Uterus (tissue), 4 donors: ENCODE measurements around the gene GKN1. TPM values are rescaled to one million over a fixed set of nuclear protein-coding genes. Genes with fewer than 3 reads are reported as not detected.

ENCODE experiments used
- DNase-seq, 2 donors: peaks; one replicate each; pipeline ENCODE4 v3.0.0-alpha.2; 2019 to 2020
- H3K27ac ChIP-seq, 2 donors: fragments of 200-600 bp; sonication (generic); 1 replicate in 1 of 2; 2 replicates in 1 of 2; pipeline ENCODE4 v1.5.1; 2016 to 2018
- H3K27me3 ChIP-seq, 2 donors: fragments of 200-600 bp; sonication (generic); one replicate each; pipeline ENCODE4 v1.5.1; 2018 to 2019; ENCODE audit warnings: control low read depth in 1 of 2
- H3K36me3 ChIP-seq, 2 donors: fragments of 200-600 bp; sonication (generic); one replicate each; pipeline ENCODE4 v1.5.1; 2019; ENCODE audit warnings: control low read depth in 1 of 2
- H3K4me1 ChIP-seq, 2 donors: fragments of 200-600 bp; sonication (generic); one replicate each; pipeline ENCODE4 v1.5.1; 2018 to 2019; ENCODE audit warnings: control low read depth in 1 of 2
- H3K4me3 ChIP-seq, 2 donors: fragments of 200-600 bp; sonication (generic); 1 replicate in 1 of 2; 2 replicates in 1 of 2; pipeline ENCODE4 v1.5.1; 2018 to 2019; ENCODE audit warnings: mild to moderate bottlenecking in 1 of 2
- H3K9me3 ChIP-seq, 2 donors: fragments of 200-600 bp; sonication (generic); one replicate each; pipeline ENCODE4 v1.5.1; 2019; ENCODE audit warnings: control low read depth in 1 of 2
- CTCF ChIP-seq, 4 experiments: fragments of 200-600 bp in 2 of 4; fragments of 450-650 bp in 2 of 4; sonication (generic) in 2 of 4; IDR thresholded peaks; one replicate each; pipeline ENCODE4 v1.5.1; 2016 to 2019; ENCODE audit warnings: antibody characterized with exemption in 4 of 4, mild to moderate bottlenecking in 2 of 4, moderate library complexity in 1 of 4
- POLR2A ChIP-seq, 2 donors: fragments of 450-650 bp; IDR thresholded peaks; one replicate each; pipeline ENCODE4 v1.6.1; 2016; ENCODE audit warnings: antibody characterized with exemption in 2 of 2, mild to moderate bottlenecking in 1 of 2, moderate library complexity in 1 of 2
- intact Hi-C: fragments of 100-400 bp; cut with DNase I; formaldehyde crosslinking; loops from one replicate; pipeline ENCODE4 v1.15.1; 2023; ENCODE audit warnings: low total_unique reads
- total RNA-seq, 4 donors: library from RNA; depleted of rRNA in 3 of 4; stranded (reverse); fragments of >200 nt in 3 of 4; gene quantifications; one replicate each; pipeline versions ENCODE4 v1.1.0 to v1.2.4, GENCODE V29; 2014 to 2023
- donor health status: DM: yes; HTN: yes; CAD: no.

The GKN1 gene
- total RNA-seq, 4 donors from 2014 or later: not detected

GRCh38 chr2:69001879-69002278 is 27.4 kb downstream of the GKN1 start:
- intact Hi-C loops: no loop called here
- no peak for DNase-seq
- Histone ChIP-seq H3K27ac (no peak overlapping the region), H3K9me3 (no peaks in the 10 kb centered on the region), H3K4me3 (no peak overlapping the region), H3K4me1 (no peaks in the 10 kb centered on the region), H3K36me3 (no peaks in the 10 kb centered on the region), H3K27me3 (no peaks in the 10 kb centered on the region)
- no peak for TF ChIP-seq CTCF (IDR thresholded peaks at IDR 0.05)
- no peak for TF ChIP-seq POLR2A (IDR thresholded peaks at IDR 0.05)

GRCh38 chr2:69003731-69004130 is 29.3 kb downstream of the GKN1 start:
- intact Hi-C loops: no loop called here
- TF ChIP-seq POLR2A (IDR thresholded peaks at IDR 0.05) (no peak), CTCF (IDR thresholded peaks at IDR 0.05) (no peak)
- no peak for DNase-seq
- no peaks in the 10 kb centered on the region for H3K27me3 ChIP-seq
- no peaks in the 10 kb centered on the region for H3K9me3 ChIP-seq
- H3K36me3 ChIP-seq: no peaks in the 10 kb centered on the region
- H3K27ac ChIP-seq: no peak overlapping the region
- no peak overlapping the region for H3K4me3 ChIP-seq
- no peaks in the 10 kb centered on the region for H3K4me1 ChIP-seq

- H3K4me3 ChIP-seq: no peak overlapping the region
- H3K27ac ChIP-seq: no peak overlapping the region
- no peaks in the 10 kb centered on the region for H3K4me1 ChIP-seq
- TF ChIP-seq CTCF (IDR thresholded peaks at IDR 0.05) (no peak), POLR2A (IDR thresholded peaks at IDR 0.05) (no peak)
- intact Hi-C loops: no loop called here
- no peak for DNase-seq
- no peaks in the 10 kb centered on the region for H3K36me3 ChIP-seq
- no peaks in the 10 kb centered on the region for H3K27me3 ChIP-seq
- no peaks in the 10 kb centered on the region for H3K9me3 ChIP-seq
Measured at GRCh38 chr2:69007169-69007568, 32.7 kb downstream of the GKN1 start.

- Histone ChIP-seq H3K27me3 (no peaks in the 10 kb centered on the region), H3K4me3 (no peak overlapping the region), H3K36me3 (no peaks in the 10 kb centered on the region), H3K9me3 (no peaks in the 10 kb centered on the region), H3K4me1 (no peaks in the 10 kb centered on the region), H3K27ac (no peak overlapping the region)
- intact Hi-C loops: no loop called here
- DNase-seq: no peak
- TF ChIP-seq CTCF (IDR thresholded peaks at IDR 0.05): no peak
- no peak for TF ChIP-seq POLR2A (IDR thresholded peaks at IDR 0.05)
Measured at GRCh38 chr2:69007603-69008002, 33.2 kb downstream of the GKN1 start.

- H3K27ac ChIP-seq: no peak overlapping the region
- no peak for DNase-seq
- no peak overlapping the region for H3K4me3 ChIP-seq
- intact Hi-C loops: loop anchor here (5.0 kb wide), 1 partner anchor 297 kb away; no protein-coding TSS in a partner anchor
- no peaks in the 10 kb centered on the region for H3K9me3 ChIP-seq
- no peaks in the 10 kb centered on the region for H3K36me3 ChIP-seq
- peaks cover 0 to 2% of the 10 kb centered on the region in 2 donors for H3K4me1 ChIP-seq
- H3K27me3 ChIP-seq: no peaks in the 10 kb centered on the region
- TF ChIP-seq POLR2A (IDR thresholded peaks at IDR 0.05) (no peak), CTCF (IDR thresholded peaks at IDR 0.05) (no peak)
Measured at GRCh38 chr2:69010437-69011194, 36.2 kb downstream of the GKN1 start.
